ENCODE measurements around the gene HIPK2.

HIPK2 gene

GRCh38 chr7:139808846-139809442 is 31.1 kb upstream of the HIPK2 start:
- no peak for DNase-seq (ENCODE audit: extremely low spot score)
- ChIA-PET CTCF (interaction anchor here (1.1 to 1.7 kb wide), 2 partner anchors 10 to 124 kb away, joined by 3 to 4 read pairs; no protein-coding TSS in a partner anchor), POLR2A (no interaction called here)
- no peak for TF ChIP-seq CTCF (IDR thresholded peaks at IDR 0.05; ENCODE audit: control extremely low read depth, extremely low read depth, low read depth, missing control alignments)

- no peak for DNase-seq (ENCODE audit: extremely low spot score)
- ChIA-PET CTCF (interaction anchor here (1.1 to 1.7 kb wide), 2 partner anchors 9 to 124 kb away, joined by 3 to 4 read pairs; no protein-coding TSS in a partner anchor), POLR2A (no interaction called here)
- TF ChIP-seq CTCF (IDR thresholded peaks at IDR 0.05; ENCODE audit: control extremely low read depth, extremely low read depth, low read depth, missing control alignments): no peak
Observed at GRCh38 chr7:139808427-139808826, 30.6 kb upstream of the HIPK2 start.

- ChIA-PET POLR2A (no interaction called here), CTCF (no interaction called here)
- no peak for TF ChIP-seq CTCF (IDR thresholded peaks at IDR 0.05; ENCODE audit: control extremely low read depth, extremely low read depth, low read depth, missing control alignments)
- DNase-seq (ENCODE audit: extremely low spot score): no peak
Observed at GRCh38 chr7:139807009-139807408, 29.2 kb upstream of the HIPK2 start.

GRCh38 chr7:139804571-139804970 is 26.8 kb upstream of the HIPK2 start:
- TF ChIP-seq CTCF (IDR thresholded peaks at IDR 0.05; ENCODE audit: control extremely low read depth, extremely low read depth, low read depth, missing control alignments): no peak
- POLR2A ChIA-PET: no interaction called here
- DNase-seq (ENCODE audit: extremely low spot score): no peak
- CTCF ChIA-PET: no interaction called here

- POLR2A ChIA-PET: no interaction called here
- CTCF ChIA-PET: interaction anchor here (0.8 to 2.2 kb wide), 3 partner anchors 9 to 52 kb away, joined by 3 to 6 read pairs (median 3); no protein-coding TSS in a partner anchor
- TF ChIP-seq CTCF (IDR thresholded peaks at IDR 0.05; ENCODE audit: control extremely low read depth, extremely low read depth, low read depth, missing control alignments): no peak
- no peak for DNase-seq (ENCODE audit: extremely low spot score)
Observed at GRCh38 chr7:139799586-139799985, 21.8 kb upstream of the HIPK2 start.

DNA sequence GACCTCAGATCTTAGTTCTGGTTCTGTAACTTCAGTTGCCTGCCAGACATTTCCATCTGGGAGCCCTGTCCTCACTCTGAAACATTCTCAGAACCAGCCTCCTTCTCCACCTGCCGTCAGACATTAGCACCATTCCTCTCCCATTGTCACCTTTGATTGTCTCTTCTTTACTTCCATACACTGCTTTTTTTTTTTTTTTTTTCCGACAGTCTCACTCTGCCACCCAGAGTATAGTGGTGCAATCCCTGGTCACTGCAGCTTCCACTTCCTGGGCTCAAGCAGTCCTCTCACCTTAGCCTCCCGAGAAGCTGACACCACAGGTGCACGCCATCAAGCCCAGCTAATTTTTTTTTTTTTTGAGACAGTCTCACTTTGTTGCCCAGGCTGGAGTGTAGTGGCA is 21.1 kb upstream of the HIPK2 start:
- ChIA-PET CTCF (interaction anchor here (0.8 to 2.2 kb wide), 3 partner anchors 9 to 153 kb away, joined by 3 to 6 read pairs (median 3); no protein-coding TSS in a partner anchor), POLR2A (no interaction called here)
- DNase-seq (ENCODE audit: extremely low spot score): no peak
- TF ChIP-seq CTCF (IDR thresholded peaks at IDR 0.05; ENCODE audit: control extremely low read depth, extremely low read depth, low read depth, missing control alignments): no peak

Measured in GM10248 (cell line).